Measurements from ENCODE around the gene RGS13.

The RGS13 gene

GRCh38 chr1:192706936-192707335 is 71.0 kb downstream of the RGS13 start:
- Histone ChIP-seq H3K36me3 (ENCODE audit: control insufficient read depth, insufficient read depth, low read length) (no peaks in the 10 kb centered on the region), H3K4me1 (ENCODE audit: control insufficient read depth, insufficient read depth, low read length, poor library complexity, severe bottlenecking) (peaks cover 4% of the 10 kb centered on the region), H3K9me3 (ENCODE audit: control insufficient read depth, low read length) (no peaks in the 10 kb centered on the region), H3K27ac (ENCODE audit: low read depth, low read length, severe bottlenecking) (no peak overlapping the region), H3K4me3 (ENCODE audit: extremely low read depth, insufficient read depth, low read length, poor library complexity, severe bottlenecking) (no peak overlapping the region)
- WGBS, 2 experiments (ENCODE audit: insufficient coverage in 2 of 2), result no CpG with 5 or more reads among the region's 2 CpGs

- Histone ChIP-seq H3K4me3 (ENCODE audit: extremely low read depth, insufficient read depth, low read length, poor library complexity, severe bottlenecking) (no peak overlapping the region), H3K4me1 (ENCODE audit: control insufficient read depth, insufficient read depth, low read length, poor library complexity, severe bottlenecking) (no peaks in the 10 kb centered on the region), H3K9me3 (ENCODE audit: control insufficient read depth, low read length) (no peaks in the 10 kb centered on the region), H3K36me3 (ENCODE audit: control insufficient read depth, insufficient read depth, low read length) (no peaks in the 10 kb centered on the region), H3K27ac (ENCODE audit: low read depth, low read length, severe bottlenecking) (no peak overlapping the region)
- WGBS, 2 experiments (ENCODE audit: insufficient coverage in 2 of 2), result no CpG with 5 or more reads among the region's 3 CpGs
Measured at GRCh38 chr1:192707978-192708547, 72.1 kb downstream of the RGS13 start.

DNA sequence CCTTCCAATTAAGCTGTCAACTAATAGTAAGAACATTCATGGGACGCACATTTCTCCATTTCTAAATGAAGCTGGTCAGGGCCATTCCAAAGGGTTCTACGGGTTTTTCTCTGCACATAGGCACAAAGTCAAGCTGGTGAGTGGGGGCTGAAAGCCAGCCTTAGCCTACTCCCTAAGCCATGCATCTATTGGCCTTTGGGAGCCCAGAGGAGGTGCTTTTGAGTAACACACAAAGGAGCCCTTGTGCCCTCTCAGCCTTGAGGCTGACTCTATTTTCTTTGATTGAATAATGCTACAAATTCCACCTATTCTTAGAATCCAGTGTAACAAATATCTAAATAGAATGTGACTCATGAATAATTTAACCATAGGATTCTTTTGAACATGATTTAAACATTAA is 73.6 kb downstream of the RGS13 start:
- WGBS, 2 experiments (ENCODE audit: insufficient coverage in 2 of 2), result 86 to 100% methylated on average over 1 to 2 of the region's 2 CpGs

More for the DNA sequence above, 73.6 kb downstream of the RGS13 start:
- Histone ChIP-seq H3K4me3 (ENCODE audit: extremely low read depth, insufficient read depth, low read length, poor library complexity, severe bottlenecking) (no peak overlapping the region), H3K9me3 (ENCODE audit: control insufficient read depth, low read length) (no peaks in the 10 kb centered on the region), H3K27ac (ENCODE audit: low read depth, low read length, severe bottlenecking) (no peak overlapping the region), H3K36me3 (ENCODE audit: control insufficient read depth, insufficient read depth, low read length) (no peaks in the 10 kb centered on the region), H3K4me1 (ENCODE audit: control insufficient read depth, insufficient read depth, low read length, poor library complexity, severe bottlenecking) (no peaks in the 10 kb centered on the region)

Measured in mesodermal cell (in vitro differentiated cells).